Measurements from ENCODE around the gene RAPGEF1.

DNA sequence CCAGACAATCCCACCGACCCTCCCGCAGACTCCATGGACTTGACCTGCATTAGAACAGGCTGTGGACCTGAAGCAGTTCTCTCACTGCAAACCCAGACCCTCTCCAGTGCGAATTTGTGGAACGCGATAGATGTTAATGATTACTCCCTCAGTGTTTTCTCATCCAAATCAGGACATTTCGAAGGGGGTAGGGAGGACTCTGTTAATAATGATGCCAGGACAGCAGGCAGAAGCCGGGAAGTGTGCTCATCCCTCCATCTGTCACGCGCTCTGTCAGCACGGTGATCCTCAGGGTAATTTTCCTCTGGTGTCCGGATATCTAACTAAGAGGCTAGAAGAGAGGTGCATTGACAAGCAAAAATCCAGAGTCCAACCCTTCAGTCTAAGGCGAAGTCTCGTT is 18.8 kb downstream of the RAPGEF1 start:
- TF ChIP-seq, protein P1, sequence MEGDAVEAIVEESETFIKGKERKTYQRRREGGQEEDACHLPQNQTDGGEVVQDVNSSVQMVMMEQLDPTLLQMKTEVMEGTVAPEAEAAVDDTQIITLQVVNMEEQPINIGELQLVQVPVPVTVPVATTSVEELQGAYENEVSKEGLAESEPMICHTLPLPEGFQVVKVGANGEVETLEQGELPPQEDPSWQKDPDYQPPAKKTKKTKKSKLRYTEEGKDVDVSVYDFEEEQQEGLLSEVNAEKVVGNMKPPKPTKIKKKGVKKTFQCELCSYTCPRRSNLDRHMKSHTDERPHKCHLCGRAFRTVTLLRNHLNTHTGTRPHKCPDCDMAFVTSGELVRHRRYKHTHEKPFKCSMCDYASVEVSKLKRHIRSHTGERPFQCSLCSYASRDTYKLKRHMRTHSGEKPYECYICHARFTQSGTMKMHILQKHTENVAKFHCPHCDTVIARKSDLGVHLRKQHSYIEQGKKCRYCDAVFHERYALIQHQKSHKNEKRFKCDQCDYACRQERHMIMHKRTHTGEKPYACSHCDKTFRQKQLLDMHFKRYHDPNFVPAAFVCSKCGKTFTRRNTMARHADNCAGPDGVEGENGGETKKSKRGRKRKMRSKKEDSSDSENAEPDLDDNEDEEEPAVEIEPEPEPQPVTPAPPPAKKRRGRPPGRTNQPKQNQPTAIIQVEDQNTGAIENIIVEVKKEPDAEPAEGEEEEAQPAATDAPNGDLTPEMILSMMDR (conservative IDR thresholded peaks at IDR 0.05; ENCODE audit: low read length) = no peak
- no peak for TF ChIP-seq EZH2phosphoT487 (IDR thresholded peaks at IDR 0.05; ENCODE audit: borderline replicate concordance, low read depth, low read length)
